H7 (cell line): ENCODE measurements around the gene STYK1. TPM values are rescaled to one million over a fixed set of nuclear protein-coding genes. Genes with fewer than 3 reads are reported as not detected.
A peak's percentile ranks its signal among the peaks of the same experiment; 100 is the strongest.

ENCODE experiments used
- DNase-seq: peaks from one replicate; pipeline ENCODE4 v3.0.0; 2012
- H3K27me3 ChIP-seq: 2 replicates; pipeline ENCODE4 v1.6.0; 2011; ENCODE audit warnings: mild to moderate bottlenecking, low read length; ENCODE audit not compliant: control insufficient read depth, insufficient read depth
- H3K36me3 ChIP-seq: replicated peaks from 2 replicates; pipeline ENCODE4 v1.5.1; 2011; ENCODE audit warnings: low read length; ENCODE audit not compliant: control insufficient read depth, insufficient read depth
- H3K4me3 ChIP-seq: 2 replicates; pipeline ENCODE4 v1.5.1; 2011; ENCODE audit warnings: low read depth, mild to moderate bottlenecking, control low read depth, low read length, moderate library complexity; ENCODE audit not compliant: insufficient read depth
- total RNA-seq: library from RNA; depleted of rRNA; stranded (reverse); fragments of >200 nt; shearing (Covaris generic); gene quantifications from 2 replicates; pipeline ENCODE4 v1.2.3, GENCODE V29; 2014

STYK1 gene
- total RNA-seq, 1 experiment from 2014 or later: 2.9 TPM

- Histone ChIP-seq H3K36me3 (peaks cover 46% of the 10 kb centered on the region), H3K4me3 (no peak overlapping the region), H3K27me3 (no peaks in the 10 kb centered on the region)
- DNase-seq: no peak
These were observed 31.8 kb upstream of the STYK1 start for GRCh38 chr12:10705655-10706054.

GRCh38 chr12:10701843-10702242 is 28.0 kb upstream of the STYK1 start:
- DNase-seq: no peak
- Histone ChIP-seq H3K27me3 (no peaks in the 10 kb centered on the region), H3K36me3 (peaks cover 38% of the 10 kb centered on the region), H3K4me3 (no peak overlapping the region)

GRCh38 chr12:10701131-10701681 is 27.4 kb upstream of the STYK1 start:
- Histone ChIP-seq H3K4me3 (no peak overlapping the region), H3K27me3 (no peaks in the 10 kb centered on the region), H3K36me3 (peaks cover 38% of the 10 kb centered on the region)
- DNase-seq: no peak

- no peaks in the 10 kb centered on the region for H3K27me3 ChIP-seq
- no peak for DNase-seq
- H3K36me3 ChIP-seq: peaks cover 33% of the 10 kb centered on the region
- no peak overlapping the region for H3K4me3 ChIP-seq
These were observed 26.7 kb upstream of the STYK1 start for GRCh38 chr12:10700581-10700980.

- H3K36me3 ChIP-seq: peaks cover 20% of the 10 kb centered on the region
- no peaks in the 10 kb centered on the region for H3K27me3 ChIP-seq
- H3K4me3 ChIP-seq: no peak overlapping the region
- DNase-seq: no peak
These were observed 24.0 kb upstream of the STYK1 start for GRCh38 chr12:10697862-10698261.

- DNase-seq: no peak
- no peaks in the 10 kb centered on the region for H3K27me3 ChIP-seq
- H3K4me3 ChIP-seq: no peak overlapping the region
- peaks cover 20% of the 10 kb centered on the region for H3K36me3 ChIP-seq
These were observed 23.3 kb upstream of the STYK1 start for GRCh38 chr12:10697156-10697555.

- Histone ChIP-seq H3K36me3 (no peaks in the 10 kb centered on the region), H3K4me3 (no peak overlapping the region), H3K27me3 (no peaks in the 10 kb centered on the region)
- DNase-seq: no peak
These were observed 17.1 kb upstream of the STYK1 start for GRCh38 chr12:10690906-10691305.

GRCh38 chr12:10689146-10689545 is 15.3 kb upstream of the STYK1 start:
- no peak for DNase-seq
- H3K27me3 ChIP-seq: no peaks in the 10 kb centered on the region
- no peak overlapping the region for H3K4me3 ChIP-seq
- no peaks in the 10 kb centered on the region for H3K36me3 ChIP-seq

GRCh38 chr12:10688042-10688441 is 14.2 kb upstream of the STYK1 start:
- H3K27me3 ChIP-seq: no peaks in the 10 kb centered on the region; the same call in 1 of the 2 replicates
- no peaks in the 10 kb centered on the region for H3K36me3 ChIP-seq
- no peak for DNase-seq
- H3K4me3 ChIP-seq: no peak overlapping the region

- no peaks in the 10 kb centered on the region for H3K27me3 ChIP-seq
- H3K36me3 ChIP-seq: no peaks in the 10 kb centered on the region
- peak; percentile 27 for DNase-seq
- no peak overlapping the region for H3K4me3 ChIP-seq
These were observed 1.5 kb downstream of the STYK1 start for GRCh38 chr12:10672231-10672868.

- no peak overlapping the region for H3K4me3 ChIP-seq
- H3K27me3 ChIP-seq: no peaks in the 10 kb centered on the region
- DNase-seq: no peak
- no peaks in the 10 kb centered on the region for H3K36me3 ChIP-seq
These were observed 4.3 kb downstream of the STYK1 start for GRCh38 chr12:10669533-10669932.

GRCh38 chr12:10668526-10668925 is 5.3 kb downstream of the STYK1 start:
- H3K36me3 ChIP-seq: no peaks in the 10 kb centered on the region
- H3K27me3 ChIP-seq: no peaks in the 10 kb centered on the region
- no peak for DNase-seq
- H3K4me3 ChIP-seq: no peak overlapping the region

GRCh38 chr12:10667581-10667980 is 6.3 kb downstream of the STYK1 start:
- no peaks in the 10 kb centered on the region for H3K36me3 ChIP-seq
- no peak for DNase-seq
- H3K27me3 ChIP-seq: no peaks in the 10 kb centered on the region
- no peak overlapping the region for H3K4me3 ChIP-seq

GRCh38 chr12:10664499-10664898 is 9.4 kb downstream of the STYK1 start:
- no peak for DNase-seq
- no peak overlapping the region for H3K4me3 ChIP-seq
- H3K27me3 ChIP-seq: no peaks in the 10 kb centered on the region
- H3K36me3 ChIP-seq: no peaks in the 10 kb centered on the region

GRCh38 chr12:10663869-10664268 is 10.0 kb downstream of the STYK1 start:
- no peak for DNase-seq
- H3K4me3 ChIP-seq: no peak overlapping the region
- H3K36me3 ChIP-seq: no peaks in the 10 kb centered on the region
- no peaks in the 10 kb centered on the region for H3K27me3 ChIP-seq

- no peaks in the 10 kb centered on the region for H3K36me3 ChIP-seq
- H3K4me3 ChIP-seq: no peak overlapping the region
- no peak for DNase-seq
- H3K27me3 ChIP-seq: no peaks in the 10 kb centered on the region
These were observed 12.5 kb downstream of the STYK1 start for GRCh38 chr12:10661338-10661737.
